ENCODE data around the gene VPS39.

The VPS39 gene

GRCh38 chr15:42157381-42157780 is 50.7 kb downstream of the VPS39 start:
- H3K4me3 ChIP-seq (ENCODE audit: low read length), result no peak overlapping the region
- H3K27me3 ChIP-seq (ENCODE audit: insufficient read depth, low read length), result no peaks in the 10 kb centered on the region
- no peaks in the 10 kb centered on the region for H3K9me3 ChIP-seq (ENCODE audit: insufficient read depth, low read depth, low read length)
- H3K4me1 ChIP-seq (ENCODE audit: insufficient read depth, low read length), result no peaks in the 10 kb centered on the region; the same call in 1 of the 2 replicates
- WGBS, result 95% methylated on average over 8 of the region's 8 CpGs
- H3K9ac ChIP-seq (ENCODE audit: low read depth, low read length), result no peak overlapping the region
- no peak overlapping the region for H3K27ac ChIP-seq (ENCODE audit: low read depth, low read length)
- peaks cover 35% of the 10 kb centered on the region for H3K36me3 ChIP-seq (ENCODE audit: insufficient read depth, low read length)

GRCh38 chr15:42156243-42156922 is 51.7 kb downstream of the VPS39 start, which contains the start of gene PLA2G4F:
Gene PLA2G4F (minus strand): TSS chr15:42156636. CDS start chr15:42156549, 87 bp downstream.
- Histone ChIP-seq H3K9ac (ENCODE audit: low read depth, low read length) (no peak within 1 kb of the TSS), H3K4me3 (ENCODE audit: low read length) (no peak within 1 kb of the TSS), H3K4me1 (ENCODE audit: insufficient read depth, low read length) (no peaks in the 10 kb centered on the region; the same call in 1 of the 2 replicates), H3K36me3 (ENCODE audit: insufficient read depth, low read length) (peaks cover 25% of the 10 kb centered on the region), H3K9me3 (ENCODE audit: insufficient read depth, low read depth, low read length) (no peaks in the 10 kb centered on the region), H3K27ac (ENCODE audit: low read depth, low read length) (no peak within 1 kb of the TSS), H3K27me3 (ENCODE audit: insufficient read depth, low read length) (no peaks in the 10 kb centered on the region)
- 84% methylated on average over 8 of the region's 8 CpGs for WGBS

GRCh38 chr15:42155546-42156242 is 52.4 kb downstream of the VPS39 start:
- Histone ChIP-seq H3K4me3 (ENCODE audit: low read length) (no peak overlapping the region), H3K4me1 (ENCODE audit: insufficient read depth, low read length) (no peaks in the 10 kb centered on the region; the same call in 1 of the 2 replicates), H3K27me3 (ENCODE audit: insufficient read depth, low read length) (no peaks in the 10 kb centered on the region), H3K9me3 (ENCODE audit: insufficient read depth, low read depth, low read length) (no peaks in the 10 kb centered on the region), H3K27ac (ENCODE audit: low read depth, low read length) (no peak overlapping the region), H3K36me3 (ENCODE audit: insufficient read depth, low read length) (peaks cover 18% of the 10 kb centered on the region), H3K9ac (ENCODE audit: low read depth, low read length) (no peak overlapping the region)
- 88% methylated on average over 27 of the region's 27 CpGs for WGBS

- Histone ChIP-seq H3K9me3 (ENCODE audit: insufficient read depth, low read depth, low read length) (no peaks in the 10 kb centered on the region), H3K27ac (ENCODE audit: low read depth, low read length) (no peak overlapping the region), H3K36me3 (ENCODE audit: insufficient read depth, low read length) (peaks cover 11% of the 10 kb centered on the region), H3K9ac (ENCODE audit: low read depth, low read length) (no peak overlapping the region), H3K27me3 (ENCODE audit: insufficient read depth, low read length) (no peaks in the 10 kb centered on the region), H3K4me3 (ENCODE audit: low read length) (no peak overlapping the region), H3K4me1 (ENCODE audit: insufficient read depth, low read length) (no peaks in the 10 kb centered on the region; the same call in 1 of the 2 replicates)
- 95% methylated on average over 14 of the region's 14 CpGs for WGBS
Observed at GRCh38 chr15:42154956-42155355, 53.1 kb downstream of the VPS39 start.

GRCh38 chr15:42154212-42154941 is 53.7 kb downstream of the VPS39 start:
- Histone ChIP-seq H3K36me3 (ENCODE audit: insufficient read depth, low read length) (0 out of 2 replicates have a peak, but pooled peaks cover 5% of the 10 kb centered on the region), H3K4me3 (ENCODE audit: low read length) (no peak overlapping the region), H3K9ac (ENCODE audit: low read depth, low read length) (no peak overlapping the region), H3K27ac (ENCODE audit: low read depth, low read length) (no peak overlapping the region), H3K9me3 (ENCODE audit: insufficient read depth, low read depth, low read length) (no peaks in the 10 kb centered on the region), H3K27me3 (ENCODE audit: insufficient read depth, low read length) (no peaks in the 10 kb centered on the region), H3K4me1 (ENCODE audit: insufficient read depth, low read length) (no peaks in the 10 kb centered on the region; the same call in 1 of the 2 replicates)
- 90% methylated on average over 15 of the region's 16 CpGs for WGBS

GRCh38 chr15:42153874-42154211 is 54.3 kb downstream of the VPS39 start:
- no peak overlapping the region for H3K9ac ChIP-seq (ENCODE audit: low read depth, low read length)
- H3K36me3 ChIP-seq (ENCODE audit: insufficient read depth, low read length), result no peaks in the 10 kb centered on the region
- H3K4me1 ChIP-seq (ENCODE audit: insufficient read depth, low read length), result no peaks in the 10 kb centered on the region; the same call in 1 of the 2 replicates
- 93% methylated on average over 4 of the region's 4 CpGs for WGBS
- no peaks in the 10 kb centered on the region for H3K27me3 ChIP-seq (ENCODE audit: insufficient read depth, low read length)
- H3K9me3 ChIP-seq (ENCODE audit: insufficient read depth, low read depth, low read length), result no peaks in the 10 kb centered on the region
- H3K27ac ChIP-seq (ENCODE audit: low read depth, low read length), result no peak overlapping the region
- no peak overlapping the region for H3K4me3 ChIP-seq (ENCODE audit: low read length)

- 91% methylated on average over 11 of the region's 11 CpGs for WGBS
- no peaks in the 10 kb centered on the region; the same call in 1 of the 2 replicates for H3K4me1 ChIP-seq (ENCODE audit: insufficient read depth, low read length)
Observed at GRCh38 chr15:42152921-42153698, 55.0 kb downstream of the VPS39 start.

GRCh38 chr15:42152196-42152920 is 55.7 kb downstream of the VPS39 start:
- no peaks in the 10 kb centered on the region for H3K9me3 ChIP-seq (ENCODE audit: insufficient read depth, low read depth, low read length)
- no peaks in the 10 kb centered on the region for H3K27me3 ChIP-seq (ENCODE audit: insufficient read depth, low read length)
- no peaks in the 10 kb centered on the region; the same call in 1 of the 2 replicates for H3K4me1 ChIP-seq (ENCODE audit: insufficient read depth, low read length)
- no peak overlapping the region for H3K9ac ChIP-seq (ENCODE audit: low read depth, low read length)
- H3K27ac ChIP-seq (ENCODE audit: low read depth, low read length), result no peak overlapping the region
- 93% methylated on average over 14 of the region's 14 CpGs for WGBS
- H3K4me3 ChIP-seq (ENCODE audit: low read length), result no peak overlapping the region
- H3K36me3 ChIP-seq (ENCODE audit: insufficient read depth, low read length), result no peaks in the 10 kb centered on the region

More at GRCh38 chr15:42152921-42153698, 55.0 kb downstream of the VPS39 start:
- no peaks in the 10 kb centered on the region for H3K36me3 ChIP-seq (ENCODE audit: insufficient read depth, low read length)
- H3K4me3 ChIP-seq (ENCODE audit: low read length), result no peak overlapping the region
- no peak overlapping the region for H3K9ac ChIP-seq (ENCODE audit: low read depth, low read length)
- no peak overlapping the region for H3K27ac ChIP-seq (ENCODE audit: low read depth, low read length)
- no peaks in the 10 kb centered on the region for H3K9me3 ChIP-seq (ENCODE audit: insufficient read depth, low read depth, low read length)
- no peaks in the 10 kb centered on the region for H3K27me3 ChIP-seq (ENCODE audit: insufficient read depth, low read length)

GRCh38 chr15:42151736-42152135 is 56.4 kb downstream of the VPS39 start:
- Histone ChIP-seq H3K27me3 (ENCODE audit: insufficient read depth, low read length) (no peaks in the 10 kb centered on the region), H3K27ac (ENCODE audit: low read depth, low read length) (no peak overlapping the region), H3K4me1 (ENCODE audit: insufficient read depth, low read length) (no peaks in the 10 kb centered on the region; the same call in 1 of the 2 replicates), H3K9ac (ENCODE audit: low read depth, low read length) (no peak overlapping the region), H3K9me3 (ENCODE audit: insufficient read depth, low read depth, low read length) (no peaks in the 10 kb centered on the region), H3K36me3 (ENCODE audit: insufficient read depth, low read length) (no peaks in the 10 kb centered on the region), H3K4me3 (ENCODE audit: low read length) (no peak overlapping the region)
- WGBS, result 91% methylated on average over 4 of the region's 4 CpGs

- 86% methylated on average over 10 of the region's 10 CpGs for WGBS
- Histone ChIP-seq H3K9me3 (ENCODE audit: insufficient read depth, low read depth, low read length) (no peaks in the 10 kb centered on the region), H3K4me1 (ENCODE audit: insufficient read depth, low read length) (no peaks in the 10 kb centered on the region; the same call in 1 of the 2 replicates), H3K9ac (ENCODE audit: low read depth, low read length) (no peak overlapping the region), H3K4me3 (ENCODE audit: low read length) (no peak overlapping the region), H3K36me3 (ENCODE audit: insufficient read depth, low read length) (no peaks in the 10 kb centered on the region), H3K27me3 (ENCODE audit: insufficient read depth, low read length) (no peaks in the 10 kb centered on the region), H3K27ac (ENCODE audit: low read depth, low read length) (no peak overlapping the region)
Observed at GRCh38 chr15:42151141-42151561, 57.0 kb downstream of the VPS39 start.

All from HUES64 (cell line).